K562 treated with DMSO at 1 percent for 4 hours (cell line): ENCODE data around the gene FTSJ3. TPM values are rescaled to one million over a fixed set of nuclear protein-coding genes. Genes with fewer than 3 reads are reported as not detected.

Experiments
- total RNA-seq: library from RNA; unstranded; fragments of 300-600 nt; gene quantifications from 2 replicates; pipeline ENCODE4 v1.2.3, GENCODE V29; 2022; ENCODE audit not compliant: insufficient read depth

Gene FTSJ3
- 22.9 and 28.7 TPM in 2 replicates for total RNA-seq

GRCh38 chr17:63827002-63827800 is at the start of gene FTSJ3, which contains the start of gene PSMC5:
Gene FTSJ3 (minus strand): TSS chr17:63827663. CDS start chr17:63826902, 761 bp downstream.
Gene PSMC5 (plus strand): TSS chr17:63827431. CDS start chr17:63827491, 60 bp downstream.

GRCh38 chr17:63873577-63873976 is 46.1 kb upstream of the FTSJ3 start, which contains the start of gene CSH2:
Gene CSH2 (minus strand): TSS chr17:63873677. CDS start chr17:63873614, 63 bp downstream.

GRCh38 chr17:63842540-63843386 is 15.3 kb upstream of the FTSJ3 start, which contains the start of gene SMARCD2:
Gene SMARCD2 (minus strand): TSS chr17:63842685. CDS start chr17:63842674, 11 bp downstream.

GRCh38 chr17:63774141-63774968 is 53.1 kb downstream of the FTSJ3 start, which contains the start of gene DDX42:
Gene DDX42 (plus strand): TSS chr17:63774170. CDS start chr17:63787050, 12,880 bp downstream.

GRCh38 chr17:63773272-63774140 is 54.0 kb downstream of the FTSJ3 start, which contains the start of gene CCDC47:
Gene CCDC47 (minus strand): TSS chr17:63773597. CDS start chr17:63766175, 7,422 bp downstream.

Other genes with a start within 250 kb of the FTSJ3 start
- gene TACO1, start 226.8 kb downstream of the FTSJ3 start, total RNA-seq, result 30.2 and 30.4 TPM in 2 replicates
- 16.7 and 21.2 TPM in 2 replicates for gene MAP3K3, start 205.2 kb downstream of the FTSJ3 start, total RNA-seq
- gene LIMD2, start 127.5 kb downstream of the FTSJ3 start, total RNA-seq, result 3.0 and 4.6 TPM in 2 replicates
- 20.0 TPM in 2 replicates for gene STRADA, start 85.9 kb downstream of the FTSJ3 start, total RNA-seq
- gene CCDC47, start 54.1 kb downstream of the FTSJ3 start, total RNA-seq, result 66.7 and 82.7 TPM in 2 replicates
- 43.1 and 51.5 TPM in 2 replicates for gene DDX42, start 53.5 kb downstream of the FTSJ3 start, total RNA-seq
- 157 and 167 TPM in 2 replicates for gene PSMC5, start 232 bp downstream of the FTSJ3 start, total RNA-seq
- 85.6 and 99.0 TPM in 2 replicates for gene SMARCD2, start 15.0 kb upstream of the FTSJ3 start, total RNA-seq
- 1.2 TPM in 1 of 2 replicates, not detected in the other for gene CSH2, start 46.0 kb upstream of the FTSJ3 start, total RNA-seq
- not detected in 2 replicates for gene GH2, start 54.3 kb upstream of the FTSJ3 start, total RNA-seq
- not detected in 2 replicates for gene CSH1, start 68.9 kb upstream of the FTSJ3 start, total RNA-seq
- gene CSHL1, start 83.6 kb upstream of the FTSJ3 start, total RNA-seq, result not detected in 2 replicates
- gene GH1, start 91.2 kb upstream of the FTSJ3 start, total RNA-seq, result not detected in 2 replicates
- gene CD79B, start 104.7 kb upstream of the FTSJ3 start, total RNA-seq, result not detected in 2 replicates
- gene SCN4A, start 145.3 kb upstream of the FTSJ3 start, total RNA-seq, result 0.45 and 4.4 TPM in 2 replicates
- 0.40 and 2.8 TPM in 2 replicates for gene PRR29, start 170.7 kb upstream of the FTSJ3 start, total RNA-seq
- 29.1 and 29.4 TPM in 2 replicates for gene ICAM2, start 193.0 kb upstream of the FTSJ3 start, total RNA-seq